ENCODE results near the gene PRKCA. TPM values are rescaled to one million over a fixed set of nuclear protein-coding genes. Genes with fewer than 3 reads are reported as not detected.

The PRKCA gene
- total RNA-seq, 4 donors from 2014 or later, result 9.8 to 25.6 (median 12.2) TPM

- Histone ChIP-seq H3K27ac (no peak overlapping the region), H3K27me3 (no peaks in the 10 kb centered on the region), H3K9me3 (no peaks in the 10 kb centered on the region), H3K4me1 (no peaks in the 10 kb centered on the region), H3K36me3 (peaks cover 9% of the 10 kb centered on the region), H3K4me3 (no peak overlapping the region)
- TF ChIP-seq EP300 (IDR thresholded peaks at IDR 0.05), result no peak
- no peak for TF ChIP-seq POLR2A (IDR thresholded peaks at IDR 0.05)
- no peak for TF ChIP-seq CTCF (IDR thresholded peaks at IDR 0.05)
- no peak for TF ChIP-seq POLR2AphosphoS5 (IDR thresholded peaks at IDR 0.05)
- DNase-seq (ENCODE audit: low spot score in 2 of 2), result no peak
- WGBS, result 62% methylated on average over 15 of the region's 15 CpGs
Observed at GRCh38 chr17:66791347-66791746, 488.9 kb downstream of the PRKCA start.

- Histone ChIP-seq H3K4me1 (no peaks in the 10 kb centered on the region), H3K9me3 (no peaks in the 10 kb centered on the region), H3K4me3 (no peak overlapping the region), H3K27me3 (no peaks in the 10 kb centered on the region), H3K36me3 (peaks cover 7% of the 10 kb centered on the region), H3K27ac (no peak overlapping the region)
- WGBS, result 92% methylated on average over 3 of the region's 3 CpGs
- no peak for TF ChIP-seq POLR2AphosphoS5 (IDR thresholded peaks at IDR 0.05)
- TF ChIP-seq CTCF (IDR thresholded peaks at IDR 0.05), result no peak
- no peak for TF ChIP-seq EP300 (IDR thresholded peaks at IDR 0.05)
- TF ChIP-seq POLR2A (IDR thresholded peaks at IDR 0.05), result no peak
- DNase-seq (ENCODE audit: low spot score in 2 of 2), result no peak
Observed at GRCh38 chr17:66793814-66794213, 491.4 kb downstream of the PRKCA start.

- H3K27ac ChIP-seq, result no peak overlapping the region
- H3K9me3 ChIP-seq, result no peaks in the 10 kb centered on the region
- no peaks in the 10 kb centered on the region for H3K36me3 ChIP-seq
- TF ChIP-seq POLR2A (IDR thresholded peaks at IDR 0.05) (no peak), POLR2AphosphoS5 (IDR thresholded peaks at IDR 0.05) (no peak), CTCF (IDR thresholded peaks at IDR 0.05) (no peak), EP300 (IDR thresholded peaks at IDR 0.05) (no peak)
- 90% methylated on average over 3 of the region's 3 CpGs for WGBS
- no peak overlapping the region for H3K4me3 ChIP-seq
- no peaks in the 10 kb centered on the region for H3K4me1 ChIP-seq
- no peaks in the 10 kb centered on the region for H3K27me3 ChIP-seq
- DNase-seq (ENCODE audit: low spot score in 2 of 2), result no peak
Observed at GRCh38 chr17:66795486-66795885, 493.1 kb downstream of the PRKCA start.

GRCh38 chr17:66799849-66800537 is 497.6 kb downstream of the PRKCA start:
- no peak overlapping the region for H3K27ac ChIP-seq
- no peak overlapping the region for H3K4me3 ChIP-seq
- DNase-seq (ENCODE audit: low spot score in 2 of 2), result no peak
- H3K4me1 ChIP-seq, result no peaks in the 10 kb centered on the region
- no peaks in the 10 kb centered on the region for H3K27me3 ChIP-seq
- no peaks in the 10 kb centered on the region for H3K36me3 ChIP-seq
- 77% methylated on average over 10 of the region's 10 CpGs for WGBS
- H3K9me3 ChIP-seq, result no peaks in the 10 kb centered on the region
- TF ChIP-seq CTCF (IDR thresholded peaks at IDR 0.05) (no peak), EP300 (IDR thresholded peaks at IDR 0.05) (no peak), POLR2A (IDR thresholded peaks at IDR 0.05) (no peak), POLR2AphosphoS5 (IDR thresholded peaks at IDR 0.05) (no peak)

- DNase-seq (ENCODE audit: low spot score in 2 of 2), result no peak
- no peak overlapping the region for H3K27ac ChIP-seq
- TF ChIP-seq CTCF (IDR thresholded peaks at IDR 0.05) (no peak), EP300 (IDR thresholded peaks at IDR 0.05) (no peak), POLR2A (IDR thresholded peaks at IDR 0.05) (no peak), POLR2AphosphoS5 (IDR thresholded peaks at IDR 0.05) (no peak)
- WGBS, result 76% methylated on average over 11 of the region's 19 CpGs
- H3K36me3 ChIP-seq, result no peaks in the 10 kb centered on the region
- no peaks in the 10 kb centered on the region for H3K4me1 ChIP-seq
- no peak overlapping the region for H3K4me3 ChIP-seq
- H3K9me3 ChIP-seq, result no peaks in the 10 kb centered on the region
- no peaks in the 10 kb centered on the region for H3K27me3 ChIP-seq
Observed at GRCh38 chr17:66803474-66803951, 501.1 kb downstream of the PRKCA start.

All from suprapubic skin (tissue), 4 donors.